Measurements from ENCODE around the gene CFP. TPM values are rescaled to one million over a fixed set of nuclear protein-coding genes. Genes with fewer than 3 reads are reported as not detected.

CFP gene
- total RNA-seq, 1 donor from 2014 or later, result 1.1 TPM

DNA sequence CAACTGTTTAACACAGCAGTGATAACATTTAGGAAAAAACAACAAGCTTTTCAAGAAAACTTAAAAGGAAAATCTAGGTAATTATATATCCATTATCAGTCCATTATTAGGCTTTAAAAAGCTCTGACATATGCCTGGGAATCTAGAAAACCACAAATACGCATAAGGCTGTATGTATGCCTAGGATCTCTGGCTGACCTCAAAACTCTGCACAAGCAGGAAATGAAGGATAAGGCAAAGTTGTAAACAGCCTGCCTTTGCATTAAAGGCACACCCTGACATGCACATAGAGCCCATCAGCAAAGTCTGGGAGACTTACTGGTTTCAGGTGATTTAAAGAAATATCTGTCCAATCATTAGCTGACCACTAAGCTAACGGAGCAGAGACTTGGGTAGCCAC lies 33.5 kb downstream of the CFP start:
- no peak overlapping the region for H3K27ac Mint-ChIP-seq (ENCODE audit: unreplicated experiment)

GRCh38 chrX:47595716-47596251 lies 33.9 kb downstream of the CFP start:
- Histone ChIP-seq H3K36me3 (ENCODE audit: insufficient read depth, low read length) (no peaks in the 10 kb centered on the region), H3K4me1 (ENCODE audit: insufficient read depth, low read length) (peaks cover 3% of the 10 kb centered on the region), H3K4me2 (ENCODE audit: low read length) (no peak overlapping the region), H3K4me3 (ENCODE audit: insufficient read depth, low read depth, low read length) (no peak overlapping the region), H3K27me3 (ENCODE audit: insufficient read depth, low read length) (no peaks in the 10 kb centered on the region), H2AFZ (ENCODE audit: low read depth, low read length) (no peak overlapping the region), H3K9me3 (ENCODE audit: insufficient read depth, low read depth, low read length) (no peaks in the 10 kb centered on the region), H3K9ac (ENCODE audit: low read length) (peak overlapping the region; percentile 43), H3K79me2 (ENCODE audit: insufficient read depth, low read length) (no peaks in the 10 kb centered on the region), H3K27ac (ENCODE audit: low read depth, low read length) (peak overlapping the region; percentile 61), H4K20me1 (ENCODE audit: insufficient read depth, low read length) (no peaks in the 10 kb centered on the region)
- H3K4me3 Mint-ChIP-seq (ENCODE audit: unreplicated experiment), result no peak overlapping the region
- H3K4me1 Mint-ChIP-seq (ENCODE audit: low read depth, unreplicated experiment), result no peaks in the 10 kb centered on the region
- TF ChIP-seq EZH2 (IDR thresholded peaks at IDR 0.05; ENCODE audit: insufficient read depth, low read length) (no peak), CTCF (IDR thresholded peaks at IDR 0.05; ENCODE audit: insufficient read depth, low read depth, low read length) (no peak)
- peaks cover 5% of the 10 kb centered on the region for H3K9me3 Mint-ChIP-seq (ENCODE audit: unreplicated experiment)
- FAIRE-seq, result peak; percentile 93
- H3K27ac Mint-ChIP-seq (ENCODE audit: unreplicated experiment), result no peak overlapping the region
- peaks cover 3% of the 10 kb centered on the region for H3K36me3 Mint-ChIP-seq (ENCODE audit: low read depth, unreplicated experiment)
- peak; percentile 79 for DNase-seq (ENCODE audit: low read depth)
- no peaks in the 10 kb centered on the region for H3K27me3 Mint-ChIP-seq (ENCODE audit: low read depth, unreplicated experiment)

More for the DNA sequence above, 33.5 kb downstream of the CFP start:
- Histone ChIP-seq H3K4me2 (ENCODE audit: low read length) (no peak overlapping the region), H3K79me2 (ENCODE audit: insufficient read depth, low read length) (no peaks in the 10 kb centered on the region), H3K4me1 (ENCODE audit: insufficient read depth, low read length) (peaks cover 3% of the 10 kb centered on the region), H3K4me3 (ENCODE audit: insufficient read depth, low read depth, low read length) (no peak overlapping the region), H3K27me3 (ENCODE audit: insufficient read depth, low read length) (no peaks in the 10 kb centered on the region), H4K20me1 (ENCODE audit: insufficient read depth, low read length) (no peaks in the 10 kb centered on the region), H3K27ac (ENCODE audit: low read depth, low read length) (peak overlapping the region; percentile 61), H2AFZ (ENCODE audit: low read depth, low read length) (no peak overlapping the region), H3K9me3 (ENCODE audit: insufficient read depth, low read depth, low read length) (no peaks in the 10 kb centered on the region), H3K9ac (ENCODE audit: low read length) (peak overlapping the region; percentile 43), H3K36me3 (ENCODE audit: insufficient read depth, low read length) (no peaks in the 10 kb centered on the region)
- Mint-ChIP-seq H3K4me1 (ENCODE audit: low read depth, unreplicated experiment) (no peaks in the 10 kb centered on the region), H3K9me3 (ENCODE audit: unreplicated experiment) (peaks cover 5% of the 10 kb centered on the region), H3K27me3 (ENCODE audit: low read depth, unreplicated experiment) (no peaks in the 10 kb centered on the region), H3K36me3 (ENCODE audit: low read depth, unreplicated experiment) (peaks cover 3% of the 10 kb centered on the region), H3K4me3 (ENCODE audit: unreplicated experiment) (no peak overlapping the region)
- TF ChIP-seq CTCF (IDR thresholded peaks at IDR 0.05; ENCODE audit: insufficient read depth, low read depth, low read length) (no peak), EZH2 (IDR thresholded peaks at IDR 0.05; ENCODE audit: insufficient read depth, low read length) (no peak)
- peak; percentile 62 for FAIRE-seq
- DNase-seq (ENCODE audit: low read depth), result no peak

DNA sequence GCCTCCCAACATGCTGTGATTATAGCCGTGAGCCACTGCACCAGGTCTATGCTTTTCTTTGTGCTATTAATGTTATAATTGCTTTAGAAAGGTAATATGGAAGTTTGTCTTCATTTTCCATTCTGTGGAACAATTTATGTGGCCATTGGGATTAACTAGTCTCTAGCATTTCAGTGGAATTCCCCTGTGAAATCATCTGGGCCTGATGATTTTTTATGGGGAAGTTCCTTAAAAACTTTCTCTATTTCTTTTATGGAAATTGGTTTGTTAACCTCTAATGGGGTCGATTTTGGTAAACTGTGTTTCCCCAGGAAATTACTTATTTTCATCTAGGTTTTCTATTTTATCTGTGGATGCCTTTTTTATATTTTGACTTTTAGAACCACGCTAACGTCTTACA lies 36.2 kb downstream of the CFP start:
- Histone ChIP-seq H3K4me1 (ENCODE audit: insufficient read depth, low read length) (peaks cover 3% of the 10 kb centered on the region), H3K9me3 (ENCODE audit: insufficient read depth, low read depth, low read length) (no peaks in the 10 kb centered on the region), H3K4me2 (ENCODE audit: low read length) (no peak overlapping the region), H3K79me2 (ENCODE audit: insufficient read depth, low read length) (no peaks in the 10 kb centered on the region), H4K20me1 (ENCODE audit: insufficient read depth, low read length) (no peaks in the 10 kb centered on the region), H3K27me3 (ENCODE audit: insufficient read depth, low read length) (no peaks in the 10 kb centered on the region), H3K4me3 (ENCODE audit: insufficient read depth, low read depth, low read length) (no peak overlapping the region), H2AFZ (ENCODE audit: low read depth, low read length) (no peak overlapping the region), H3K9ac (ENCODE audit: low read length) (no peak overlapping the region), H3K27ac (ENCODE audit: low read depth, low read length) (no peak overlapping the region), H3K36me3 (ENCODE audit: insufficient read depth, low read length) (no peaks in the 10 kb centered on the region)
- H3K27ac Mint-ChIP-seq (ENCODE audit: unreplicated experiment), result no peak overlapping the region
- peaks cover 3% of the 10 kb centered on the region for H3K36me3 Mint-ChIP-seq (ENCODE audit: low read depth, unreplicated experiment)
- no peak overlapping the region for H3K4me3 Mint-ChIP-seq (ENCODE audit: unreplicated experiment)
- H3K4me1 Mint-ChIP-seq (ENCODE audit: low read depth, unreplicated experiment), result no peaks in the 10 kb centered on the region
- DNase-seq (ENCODE audit: low read depth) (no peak), FAIRE-seq (no peak)
- H3K9me3 Mint-ChIP-seq (ENCODE audit: unreplicated experiment), result peaks cover 5% of the 10 kb centered on the region
- TF ChIP-seq CTCF (IDR thresholded peaks at IDR 0.05; ENCODE audit: insufficient read depth, low read depth, low read length) (no peak), EZH2 (IDR thresholded peaks at IDR 0.05; ENCODE audit: insufficient read depth, low read length) (no peak)
- no peaks in the 10 kb centered on the region for H3K27me3 Mint-ChIP-seq (ENCODE audit: low read depth, unreplicated experiment)
